Vagina (tissue), 2 donors: ENCODE data around the gene TPRG1L.

Experiments
- POLR2A ChIP-seq, 2 donors: fragments of 450-650 bp; IDR thresholded peaks; one replicate each; pipeline ENCODE4 v1.6.1; 2017; ENCODE audit warnings: antibody characterized with exemption in 2 of 2, mild to moderate bottlenecking in 2 of 2, moderate library complexity in 2 of 2
- TF ChIP-seq, protein P1 (sequence below), 3 experiments: fragments of 450-650 bp in 2 of 3; fragments of 200-600 bp in 1 of 3; sonication (generic) in 1 of 3; IDR thresholded peaks; one replicate each; pipeline ENCODE4 v1.5.1; 2017 to 2019; ENCODE audit warnings: antibody characterized with exemption in 3 of 3, mild to moderate bottlenecking in 2 of 3, moderate library complexity in 2 of 3

DNA sequence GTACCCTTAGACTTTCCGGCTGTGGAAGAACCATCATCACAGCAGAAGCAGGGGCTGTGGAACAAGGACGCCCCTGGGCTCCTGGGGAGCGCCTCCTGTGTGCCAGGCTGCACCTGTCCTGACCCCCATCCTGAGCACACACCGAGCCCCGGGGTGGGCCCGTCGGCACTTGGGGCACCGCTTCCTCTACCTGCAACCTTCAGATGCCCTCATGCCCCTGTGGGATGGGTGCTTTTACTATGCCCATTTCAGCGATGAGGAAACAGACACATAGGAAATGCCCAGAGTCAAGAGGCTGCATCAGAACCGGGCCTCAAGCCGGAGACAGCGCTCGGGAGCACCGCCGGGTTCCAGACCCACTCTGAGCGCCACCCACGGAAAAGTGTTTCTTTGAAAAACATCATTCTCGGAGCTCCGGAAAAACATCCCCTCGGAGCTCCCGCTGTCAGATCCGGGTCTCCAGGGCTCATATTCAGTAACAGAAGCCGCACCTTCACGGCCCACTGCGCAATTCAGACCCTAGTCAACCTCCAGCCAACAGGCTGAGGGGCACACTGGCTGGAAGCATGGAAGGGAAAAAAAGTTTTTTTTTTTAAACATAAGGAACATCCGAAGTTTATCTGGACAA is 8.0 kb downstream of the TPRG1L start:
- TF ChIP-seq, protein P1, sequence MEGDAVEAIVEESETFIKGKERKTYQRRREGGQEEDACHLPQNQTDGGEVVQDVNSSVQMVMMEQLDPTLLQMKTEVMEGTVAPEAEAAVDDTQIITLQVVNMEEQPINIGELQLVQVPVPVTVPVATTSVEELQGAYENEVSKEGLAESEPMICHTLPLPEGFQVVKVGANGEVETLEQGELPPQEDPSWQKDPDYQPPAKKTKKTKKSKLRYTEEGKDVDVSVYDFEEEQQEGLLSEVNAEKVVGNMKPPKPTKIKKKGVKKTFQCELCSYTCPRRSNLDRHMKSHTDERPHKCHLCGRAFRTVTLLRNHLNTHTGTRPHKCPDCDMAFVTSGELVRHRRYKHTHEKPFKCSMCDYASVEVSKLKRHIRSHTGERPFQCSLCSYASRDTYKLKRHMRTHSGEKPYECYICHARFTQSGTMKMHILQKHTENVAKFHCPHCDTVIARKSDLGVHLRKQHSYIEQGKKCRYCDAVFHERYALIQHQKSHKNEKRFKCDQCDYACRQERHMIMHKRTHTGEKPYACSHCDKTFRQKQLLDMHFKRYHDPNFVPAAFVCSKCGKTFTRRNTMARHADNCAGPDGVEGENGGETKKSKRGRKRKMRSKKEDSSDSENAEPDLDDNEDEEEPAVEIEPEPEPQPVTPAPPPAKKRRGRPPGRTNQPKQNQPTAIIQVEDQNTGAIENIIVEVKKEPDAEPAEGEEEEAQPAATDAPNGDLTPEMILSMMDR (IDR thresholded peaks at IDR 0.05): no peak
- TF ChIP-seq POLR2A (IDR thresholded peaks at IDR 0.05): no peak
